GM21723 (cell line): ENCODE data around the gene CFAP141.
"Not testable (repeated sequence)": the region's sequence is repeated elsewhere in the genome, so short reads cannot be mapped to it uniquely, and the experiment has no call there.

Experiments
- ATAC-seq: cut with Tn5 transposase; IDR thresholded peaks from one replicate; pipeline ENCODE4 v1.9.1; 2021; ENCODE audit warnings: mild to moderate bottlenecking, moderate library complexity; ENCODE audit not compliant: unreplicated experiment

The CFAP141 gene

DNA sequence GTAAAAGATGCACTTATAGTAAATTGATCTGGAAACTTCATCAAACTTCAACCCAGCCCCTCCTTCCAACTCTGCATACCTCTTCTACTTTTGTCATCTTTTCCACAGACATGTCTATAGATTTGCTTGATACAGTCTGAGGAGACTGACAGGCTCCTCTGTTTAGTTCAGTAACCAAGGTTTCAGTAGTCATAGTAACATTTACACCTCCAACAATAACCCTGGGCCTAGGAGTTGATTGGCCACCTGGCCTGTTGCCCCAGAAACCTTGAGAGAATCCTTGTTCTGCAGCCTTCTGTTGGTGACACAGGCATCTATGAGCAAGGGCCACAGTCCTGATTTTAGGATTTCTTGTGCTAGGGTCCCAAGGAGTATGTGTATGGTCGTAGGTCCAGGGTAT lies at the start of gene CFAP141:
Gene CFAP141 (minus strand): TSS at position 138 of the 400 bp plus-strand sequence. CDS start 26 bp downstream, at position 112.
- ATAC-seq = no peak

DNA sequence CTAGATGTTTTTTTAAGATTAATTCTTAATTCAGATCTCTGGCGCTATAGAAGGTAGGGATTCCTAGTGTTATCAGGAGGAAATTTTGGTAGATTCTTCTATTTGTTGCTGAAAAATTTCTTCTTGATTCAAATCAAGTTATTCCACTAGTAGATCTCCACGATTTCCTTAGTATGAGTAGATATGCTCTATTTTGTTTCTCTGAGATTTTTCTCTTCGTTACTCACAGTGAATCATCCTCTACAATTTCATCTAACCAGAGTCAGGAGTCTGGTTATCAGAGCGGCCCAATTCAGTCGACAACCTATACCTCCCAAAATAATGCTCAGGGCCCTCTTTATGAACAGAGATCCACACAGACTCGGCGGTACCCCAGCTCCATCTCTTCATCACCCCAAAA lies 47.5 kb upstream of the CFAP141 start:
- ATAC-seq = no peak

DNA sequence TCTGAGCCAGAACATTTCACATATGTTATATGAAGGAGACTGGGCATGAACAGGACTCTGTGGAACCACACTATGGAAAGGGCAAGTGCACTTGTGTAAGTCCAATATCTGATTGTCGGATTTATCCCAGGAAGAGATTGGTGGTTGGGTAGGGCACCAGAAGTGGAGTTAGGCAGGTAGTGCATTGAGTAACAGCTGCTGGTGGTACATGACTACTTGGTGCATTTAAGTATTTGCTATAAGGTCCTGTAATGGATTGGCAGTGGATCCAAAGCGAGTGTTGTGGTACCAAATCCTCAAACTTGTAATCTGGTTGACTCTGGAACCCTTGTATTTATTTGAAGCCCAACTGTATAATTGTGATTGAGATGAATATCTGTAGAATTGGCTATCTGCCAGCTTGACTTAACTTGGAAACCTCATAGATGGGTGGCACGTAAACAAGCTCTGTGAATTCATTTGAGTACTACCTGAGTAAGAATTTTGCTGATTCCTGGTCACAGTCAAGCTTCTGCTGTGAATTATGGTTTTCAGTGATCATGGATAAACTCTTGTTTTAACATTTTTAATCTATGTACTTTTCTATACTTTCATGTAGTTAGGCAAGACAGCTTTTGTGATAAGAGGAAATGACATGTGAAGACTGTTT lies 35.7 kb upstream of the CFAP141 start:
- no peak for ATAC-seq

DNA sequence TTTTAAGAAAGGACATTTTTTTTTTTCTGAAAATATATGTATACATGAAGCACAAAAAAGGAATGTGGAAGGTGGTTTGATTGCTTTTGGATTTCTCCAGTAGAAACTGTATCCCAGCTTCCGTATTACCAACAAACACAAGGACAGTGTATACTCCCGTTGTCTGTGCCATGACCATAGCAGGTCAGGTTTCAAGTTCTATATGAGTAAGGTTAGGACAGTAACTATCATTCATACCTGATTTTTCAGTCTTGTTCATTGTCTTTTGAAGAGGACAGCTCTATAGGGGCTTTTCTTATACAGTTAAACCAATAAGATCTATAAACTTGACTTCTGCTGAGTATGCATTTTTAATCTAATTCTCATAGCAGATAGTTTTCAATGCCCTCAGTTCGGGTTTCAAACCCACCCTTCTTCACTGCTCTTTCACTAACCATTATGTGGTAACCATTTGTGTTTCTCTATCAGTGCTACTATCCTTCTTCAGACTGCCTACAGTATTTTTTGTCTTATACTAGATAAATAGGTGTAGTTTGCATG lies 34.2 kb upstream of the CFAP141 start:
- ATAC-seq = no peak

DNA sequence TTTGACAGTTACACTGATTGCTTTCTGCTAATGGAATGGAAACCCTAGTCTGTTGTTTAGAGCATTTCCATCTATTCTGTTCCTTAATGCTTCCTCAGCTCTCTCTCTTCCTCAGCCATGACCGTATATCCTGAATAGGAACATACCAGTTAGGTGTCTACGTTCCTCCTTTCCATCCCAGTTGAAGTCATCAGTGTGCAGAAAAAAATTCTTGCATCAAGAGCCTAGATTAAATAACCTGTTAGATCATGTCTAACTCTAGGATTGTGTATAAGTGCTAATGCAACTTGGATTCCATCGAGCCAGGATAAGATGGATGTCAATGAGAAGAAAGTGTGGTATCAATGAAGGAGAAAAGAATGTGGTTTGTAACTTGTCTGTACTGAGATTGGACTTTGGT lies 33.4 kb upstream of the CFAP141 start:
- no peak for ATAC-seq

DNA sequence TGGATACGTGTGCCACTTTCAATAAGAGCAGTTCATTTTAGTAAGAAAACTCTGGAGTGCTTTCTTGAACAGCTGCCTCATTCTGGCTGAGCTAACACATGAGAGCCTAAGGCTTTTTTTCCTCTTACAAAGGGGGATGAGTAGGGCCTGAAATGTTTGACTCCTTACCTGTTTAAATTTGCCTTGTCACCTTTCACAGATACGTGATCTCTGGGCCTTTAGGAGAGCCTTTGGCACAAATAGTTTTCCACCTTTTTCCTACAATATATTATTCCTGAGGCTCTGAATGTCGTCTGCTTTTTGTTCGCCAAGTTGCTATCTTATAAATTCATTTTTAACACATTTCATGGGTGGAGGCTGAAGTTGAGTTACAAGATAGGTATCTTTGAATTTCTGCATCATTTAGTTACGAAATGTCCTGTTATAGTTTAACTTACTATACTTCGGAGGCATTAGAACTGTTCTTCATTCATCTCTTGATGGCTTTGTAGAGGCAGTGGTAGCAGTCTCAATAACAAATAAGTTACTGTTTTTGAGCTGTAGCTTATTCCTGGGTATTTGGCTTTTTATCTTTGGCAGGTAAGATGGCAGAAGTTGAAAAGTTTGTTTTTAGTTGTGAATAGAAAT lies 31.9 kb upstream of the CFAP141 start:
- no peak for ATAC-seq

DNA sequence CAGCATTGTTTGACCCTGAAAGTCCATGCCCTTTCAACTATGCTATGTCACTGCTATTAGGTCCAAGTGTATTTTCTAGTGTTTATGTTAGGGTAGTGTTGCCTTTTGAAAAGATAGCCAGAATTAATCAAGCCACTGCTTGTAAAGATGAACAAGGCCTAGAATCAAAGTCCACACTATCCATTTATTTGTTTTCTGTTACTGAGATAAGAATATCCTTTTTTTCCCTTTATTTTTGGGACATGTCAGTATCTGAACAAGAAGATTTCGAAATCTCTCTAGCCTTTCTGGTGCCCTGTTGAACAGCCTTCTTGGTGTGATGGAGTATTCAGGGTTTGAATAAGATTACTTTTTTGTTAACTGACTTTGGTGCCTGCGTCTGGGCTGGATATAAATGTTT lies 31.3 kb upstream of the CFAP141 start:
- no peak for ATAC-seq

DNA sequence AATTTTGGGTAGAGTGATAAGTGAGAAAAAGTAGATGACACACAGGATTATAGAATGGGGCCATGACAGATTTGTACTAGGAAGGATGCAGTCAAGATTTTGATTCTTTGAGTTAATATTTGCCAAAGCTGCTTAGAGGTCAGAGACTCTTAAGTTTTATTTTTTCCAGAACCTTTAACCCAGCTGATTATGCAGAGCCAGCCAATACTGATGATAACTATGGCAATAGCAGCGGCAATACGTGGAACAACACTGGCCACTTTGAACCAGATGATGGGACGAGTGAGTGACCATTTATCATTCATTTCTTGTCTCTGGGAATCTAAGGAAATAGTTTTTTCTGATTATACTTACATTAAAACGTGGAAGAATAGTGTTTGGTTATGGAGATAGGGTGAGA lies 30.7 kb upstream of the CFAP141 start:
- ATAC-seq = no peak

DNA sequence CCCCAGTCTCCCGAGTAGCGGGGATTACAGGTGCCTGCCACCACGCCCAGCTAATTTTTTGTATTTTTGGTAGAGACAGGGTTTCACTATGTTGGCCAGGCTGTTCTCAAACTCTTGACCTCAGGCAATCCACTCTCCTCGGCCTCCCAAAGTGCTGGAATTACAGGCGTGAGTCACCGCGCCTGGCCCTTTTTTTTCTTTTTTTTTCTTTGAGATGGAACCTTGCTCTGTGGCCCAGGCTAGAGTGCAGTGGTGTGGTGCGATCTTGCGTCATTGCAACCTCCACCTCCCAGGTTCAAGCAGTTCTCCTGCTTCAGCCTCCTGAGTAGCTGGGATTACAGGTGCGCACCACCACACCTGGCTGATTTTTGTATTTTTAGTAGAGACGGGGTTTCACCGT lies 27.0 kb upstream of the CFAP141 start:
- not testable (repeated sequence) for ATAC-seq

DNA sequence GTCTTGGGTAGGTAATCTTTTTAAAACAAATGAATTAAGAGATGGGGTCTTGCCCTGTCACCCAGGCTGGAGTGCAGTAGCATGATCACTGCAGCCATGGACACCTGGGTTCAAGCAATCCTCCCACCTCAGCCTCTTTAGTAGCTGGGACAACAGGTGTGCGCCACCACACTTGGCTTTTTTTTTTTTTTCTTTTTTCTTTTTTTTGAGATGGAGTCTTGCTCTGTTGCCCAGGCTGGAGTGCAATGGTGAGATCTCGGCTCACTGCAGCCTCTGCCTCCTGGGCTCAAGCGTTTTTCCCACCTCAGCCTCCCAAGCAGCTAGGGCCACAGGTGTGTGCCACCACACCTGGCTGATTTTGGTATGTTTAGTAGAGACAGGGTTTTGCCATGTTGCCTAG lies 25.0 kb upstream of the CFAP141 start:
- ATAC-seq = not testable (repeated sequence)

DNA sequence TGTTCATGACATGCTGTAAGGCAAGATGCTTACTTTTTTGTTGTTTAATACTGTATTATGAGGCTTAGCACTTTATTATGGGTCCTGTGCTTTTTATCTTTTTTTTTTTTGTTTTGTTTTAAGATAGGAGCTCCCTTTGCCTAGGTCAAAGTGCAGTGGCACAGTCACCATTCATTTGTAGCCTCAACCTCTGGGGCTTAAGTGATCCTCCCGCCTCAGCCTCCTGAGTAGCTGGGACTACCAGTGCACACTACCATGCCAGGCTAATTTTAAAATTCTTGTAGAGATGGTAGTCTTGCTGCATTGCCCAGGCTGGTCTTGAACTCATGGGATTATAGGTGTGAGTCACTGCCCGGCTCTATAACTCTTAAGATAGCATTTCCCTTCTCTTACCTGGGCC lies 19.2 kb upstream of the CFAP141 start:
- ATAC-seq = no peak

DNA sequence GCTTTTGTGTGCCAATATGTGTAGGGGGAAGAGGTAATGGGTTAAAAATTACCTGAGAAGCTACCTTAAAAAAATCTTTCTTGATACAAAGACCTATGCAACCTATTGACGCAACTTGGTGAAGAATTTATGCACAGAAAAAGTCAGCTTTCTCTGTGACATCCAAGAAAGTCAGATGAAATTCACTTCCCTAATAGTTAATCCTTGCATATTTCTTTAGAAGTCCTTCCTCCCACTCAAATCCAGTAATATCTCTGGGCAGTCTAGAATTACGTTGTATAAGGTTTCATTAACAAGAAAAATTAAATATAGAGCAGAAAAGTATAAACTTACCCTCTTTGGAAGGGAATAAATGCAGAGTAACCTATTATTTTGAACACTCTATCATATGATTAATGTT lies 17.5 kb upstream of the CFAP141 start:
- ATAC-seq = no peak

DNA sequence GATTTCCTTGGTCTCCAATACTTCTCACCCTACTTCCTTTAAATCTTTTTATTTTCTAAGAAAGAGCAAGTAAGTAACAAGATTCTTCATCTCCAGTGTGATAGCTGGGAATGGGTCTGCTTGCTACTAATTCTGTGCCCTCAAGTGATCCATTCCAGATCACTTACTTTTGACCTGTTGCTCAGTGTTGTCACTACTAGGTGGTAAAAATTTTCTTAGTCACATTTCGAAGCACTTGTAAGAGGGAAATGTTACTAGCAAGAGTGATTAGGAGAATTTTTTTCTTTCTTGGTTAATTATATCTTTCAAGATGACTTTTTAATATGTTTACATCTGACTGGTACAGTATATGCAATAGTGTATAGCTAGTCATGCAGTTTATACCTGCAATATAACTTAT lies 16.8 kb upstream of the CFAP141 start:
- ATAC-seq = no peak

DNA sequence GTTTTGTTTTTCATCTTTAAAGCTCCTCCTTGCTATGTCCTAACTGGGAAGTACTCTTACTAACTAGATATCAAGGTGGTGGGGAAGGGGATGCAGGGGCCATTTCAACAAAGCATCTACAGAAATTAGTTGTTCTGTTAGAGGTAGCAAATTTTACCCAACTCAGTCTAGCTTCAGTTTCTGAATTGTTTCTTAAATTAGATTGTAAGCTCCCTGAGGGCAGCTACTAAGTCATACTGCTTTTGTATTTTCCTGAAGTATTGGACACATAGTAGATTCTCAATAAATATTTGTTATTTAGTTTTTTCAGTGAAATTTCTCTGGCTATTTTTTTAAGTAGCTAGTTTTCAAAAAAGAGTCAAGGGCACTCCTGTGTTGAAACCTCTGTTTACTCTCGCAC lies 16.4 kb upstream of the CFAP141 start:
- ATAC-seq = no peak

DNA sequence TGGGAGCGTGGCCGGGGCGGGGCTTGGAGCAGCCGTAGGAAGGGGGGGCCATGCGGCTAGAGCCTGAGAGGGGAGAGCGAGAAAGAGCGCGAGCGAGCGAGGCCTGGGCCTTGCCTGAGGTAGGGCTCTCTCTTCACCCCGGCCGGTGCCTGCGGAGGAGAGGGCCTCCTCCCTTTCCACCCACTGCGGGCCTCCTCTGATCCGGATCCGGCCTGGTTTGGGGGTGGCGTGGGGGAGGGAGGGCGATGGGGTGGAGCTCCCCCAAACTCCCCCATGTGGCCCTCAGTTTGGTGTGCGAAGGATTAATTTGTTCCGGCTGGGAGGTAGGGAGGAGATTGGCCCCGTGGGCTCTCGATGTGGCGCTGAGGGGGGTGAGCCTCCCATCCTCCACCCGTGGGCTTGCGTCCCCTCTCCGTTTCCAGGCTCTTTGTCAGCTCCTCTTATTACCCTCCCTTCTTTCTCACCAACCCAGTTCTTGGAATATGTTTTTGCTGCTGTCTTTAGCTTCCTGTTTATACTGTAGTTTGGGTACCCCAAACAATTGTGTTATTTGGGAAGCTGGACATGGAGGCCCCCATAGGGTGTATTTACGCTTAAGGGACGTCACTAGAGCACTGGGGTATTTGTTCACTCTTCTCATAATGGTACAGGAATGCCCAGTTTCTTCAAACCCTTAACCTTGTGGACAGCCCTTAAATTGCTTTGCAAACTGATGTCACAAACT lies 15.3 kb upstream of the CFAP141 start:
- peak; percentile 20 for ATAC-seq

DNA sequence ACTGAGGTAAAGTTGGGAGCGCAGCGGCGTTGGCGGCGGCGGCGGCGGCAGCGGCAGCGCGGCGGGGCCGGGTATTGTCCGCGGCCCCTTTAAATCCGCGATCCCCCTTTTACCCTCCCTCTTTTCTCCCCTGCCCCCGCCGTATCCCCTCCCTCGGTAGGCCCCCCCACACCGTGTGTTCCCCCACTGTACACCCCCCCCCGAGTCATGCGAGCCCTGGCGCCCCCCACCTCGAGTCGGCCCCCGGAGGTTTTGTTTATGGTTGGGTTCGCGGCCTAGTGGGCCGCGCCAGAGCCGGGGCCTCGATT lies 14.8 kb upstream of the CFAP141 start:
- ATAC-seq = no peak

DNA sequence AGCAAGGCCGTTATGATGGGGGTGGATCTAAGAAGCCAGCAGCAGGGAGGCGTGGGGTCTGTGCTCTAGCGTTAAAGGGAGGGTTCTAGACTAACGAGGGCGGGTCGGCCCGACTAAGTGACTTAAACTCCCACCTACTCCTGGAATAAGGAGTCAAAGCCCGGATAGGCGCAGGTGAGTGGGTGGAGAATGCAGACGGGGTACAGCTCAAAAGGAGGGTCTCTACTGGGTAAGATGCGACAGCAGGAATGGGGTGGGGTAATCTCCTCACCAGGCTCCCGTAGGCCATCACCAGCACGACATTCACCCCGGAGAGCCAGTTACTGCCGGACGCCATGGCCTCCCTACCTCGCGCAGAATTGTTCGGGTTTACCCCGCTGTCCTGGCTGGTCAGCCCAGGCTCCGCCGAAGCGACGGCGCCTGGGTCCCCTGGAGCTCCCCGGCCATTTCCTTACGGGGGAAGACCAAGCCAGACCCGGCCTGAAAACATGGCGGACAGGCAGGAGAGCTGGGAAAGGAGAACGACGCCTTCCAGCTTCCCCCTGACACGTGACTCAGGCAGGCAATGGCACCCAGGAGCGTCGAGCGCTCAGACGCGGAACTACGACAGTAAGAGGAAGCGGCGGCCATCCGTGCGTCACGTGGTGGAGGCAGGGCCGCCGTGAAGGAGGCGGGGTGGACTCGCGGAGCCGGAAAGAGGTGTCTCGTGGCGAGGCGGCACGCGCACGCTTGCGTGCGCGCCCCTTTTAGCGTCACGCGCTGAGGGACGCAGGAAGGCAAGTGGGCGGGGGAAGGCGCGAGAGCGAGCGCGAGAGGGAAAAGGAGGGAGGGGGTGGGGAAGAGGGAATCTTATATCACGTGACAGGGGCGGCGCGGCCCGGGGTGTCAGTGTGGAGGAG lies 14.2 kb upstream of the CFAP141 start, which contains the start of gene UBAP2L:
Gene UBAP2L (plus strand): TSS at position 885 of the 899 bp plus-strand sequence. CDS start 4,169 bp downstream, outside the sequence.
- peak; percentile 88 for ATAC-seq

DNA sequence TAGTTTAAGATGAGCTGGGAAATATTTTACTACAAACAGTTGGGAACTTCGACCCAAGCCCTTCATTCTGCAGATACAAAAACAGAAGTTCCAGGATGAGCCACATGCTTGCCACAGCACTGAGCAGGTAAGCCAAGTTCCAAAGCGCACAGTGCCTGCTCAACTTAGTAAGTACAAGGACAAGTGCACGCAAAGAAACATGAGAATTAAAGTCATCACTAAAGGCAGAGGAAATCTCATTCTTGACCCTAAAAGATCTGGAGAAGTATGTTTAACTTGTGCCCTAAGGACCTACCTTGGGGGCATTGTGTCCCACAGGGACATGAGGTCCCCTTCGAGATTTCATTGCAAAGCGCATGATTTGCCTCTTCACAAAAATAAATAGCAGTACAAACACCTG lies 13.4 kb upstream of the CFAP141 start:
- no peak for ATAC-seq

DNA sequence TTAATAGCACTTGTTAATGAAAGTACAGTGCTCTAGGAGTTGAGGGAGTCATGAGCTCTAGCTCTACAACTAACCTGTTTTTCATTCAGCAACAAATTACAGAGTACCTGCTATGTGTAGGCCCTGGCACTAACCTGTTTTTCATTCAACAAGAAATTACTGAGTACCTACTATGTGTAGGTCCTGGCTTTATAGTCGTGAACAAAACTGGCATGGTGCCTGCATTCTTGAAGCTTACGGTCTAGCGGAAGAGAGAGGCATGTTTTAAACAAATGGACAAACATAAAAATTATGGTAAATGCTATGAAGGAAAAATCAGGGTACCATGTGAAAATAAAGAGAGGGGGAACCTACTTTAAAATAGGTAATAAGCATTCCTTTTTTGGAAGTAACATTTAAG lies 12.4 kb upstream of the CFAP141 start:
- ATAC-seq = no peak

DNA sequence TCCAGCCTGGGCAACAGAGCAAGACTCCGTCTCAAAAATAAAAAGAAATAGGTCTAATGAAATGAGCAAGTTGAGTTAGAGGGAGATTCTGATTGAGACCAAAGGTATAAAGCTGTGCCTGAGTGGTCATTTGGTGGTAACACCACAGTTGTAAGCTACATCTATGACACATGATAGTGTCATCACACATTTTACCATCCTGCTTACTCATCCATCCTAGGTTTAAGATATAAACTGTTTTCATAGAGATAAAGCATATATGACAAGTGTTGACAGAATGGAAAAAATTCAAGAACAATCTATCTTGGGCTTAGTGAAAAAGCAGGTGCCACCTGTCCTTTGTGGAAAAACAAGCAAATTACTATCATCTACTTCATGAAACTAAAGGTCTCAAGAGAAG lies 7.1 kb upstream of the CFAP141 start:
- ATAC-seq = no peak

DNA sequence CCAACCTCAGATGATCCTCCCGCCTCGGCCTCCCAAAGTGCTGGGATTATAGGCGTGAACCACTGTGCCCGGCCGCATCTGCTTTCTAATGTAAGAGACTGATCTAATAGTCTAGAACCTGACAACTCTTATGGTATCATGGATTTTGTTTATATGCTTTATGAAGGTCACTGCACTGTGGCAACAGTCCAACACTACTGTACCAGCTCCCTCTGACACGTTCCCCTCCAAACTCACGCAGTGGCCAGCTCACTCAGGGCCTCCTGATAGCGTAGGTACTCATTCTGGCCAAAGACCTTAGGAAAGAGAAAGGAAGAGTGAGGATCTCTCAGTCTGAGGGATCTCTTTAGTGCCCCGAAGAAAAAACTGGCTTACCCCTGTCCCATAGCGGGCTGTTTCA lies 6.0 kb upstream of the CFAP141 start:
- ATAC-seq = no peak
